ENCODE results near the gene HDAC4.
A peak's percentile ranks its signal among the peaks of the same experiment; 100 is the strongest.

Gene HDAC4

DNA sequence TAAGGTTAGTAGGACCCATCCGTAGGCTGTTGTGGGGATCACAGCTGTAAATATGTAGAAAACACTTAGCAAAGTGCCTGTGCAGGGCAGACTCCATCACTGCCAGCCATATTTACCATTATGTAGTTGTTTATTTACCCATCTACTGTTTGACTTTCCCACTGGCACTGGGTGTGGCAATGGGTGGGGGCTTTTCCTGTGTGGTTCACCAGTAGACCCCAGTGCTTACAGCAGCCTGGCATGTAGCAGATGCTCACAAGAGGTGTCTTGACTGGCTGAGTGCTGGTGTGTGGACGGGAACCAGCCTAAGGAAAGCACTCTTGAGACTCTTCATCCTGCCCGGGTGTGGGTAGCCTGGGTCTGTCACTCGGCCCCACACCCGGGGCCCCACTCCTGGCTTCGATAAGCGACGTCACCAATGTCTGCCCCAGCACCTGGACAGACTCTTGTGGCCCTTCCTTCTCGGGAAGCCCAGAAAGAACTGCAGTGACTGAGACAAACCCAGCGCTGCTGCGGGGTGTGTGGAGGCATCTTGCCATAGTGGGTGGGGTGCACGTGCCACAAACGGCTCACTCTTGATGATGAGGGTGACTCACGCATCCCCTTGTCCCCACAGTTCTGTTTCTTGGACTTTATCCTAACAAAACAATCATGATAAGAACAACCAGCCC is 78.3 kb downstream of the HDAC4 start:
- DNase-seq: peak; percentile 55

DNA sequence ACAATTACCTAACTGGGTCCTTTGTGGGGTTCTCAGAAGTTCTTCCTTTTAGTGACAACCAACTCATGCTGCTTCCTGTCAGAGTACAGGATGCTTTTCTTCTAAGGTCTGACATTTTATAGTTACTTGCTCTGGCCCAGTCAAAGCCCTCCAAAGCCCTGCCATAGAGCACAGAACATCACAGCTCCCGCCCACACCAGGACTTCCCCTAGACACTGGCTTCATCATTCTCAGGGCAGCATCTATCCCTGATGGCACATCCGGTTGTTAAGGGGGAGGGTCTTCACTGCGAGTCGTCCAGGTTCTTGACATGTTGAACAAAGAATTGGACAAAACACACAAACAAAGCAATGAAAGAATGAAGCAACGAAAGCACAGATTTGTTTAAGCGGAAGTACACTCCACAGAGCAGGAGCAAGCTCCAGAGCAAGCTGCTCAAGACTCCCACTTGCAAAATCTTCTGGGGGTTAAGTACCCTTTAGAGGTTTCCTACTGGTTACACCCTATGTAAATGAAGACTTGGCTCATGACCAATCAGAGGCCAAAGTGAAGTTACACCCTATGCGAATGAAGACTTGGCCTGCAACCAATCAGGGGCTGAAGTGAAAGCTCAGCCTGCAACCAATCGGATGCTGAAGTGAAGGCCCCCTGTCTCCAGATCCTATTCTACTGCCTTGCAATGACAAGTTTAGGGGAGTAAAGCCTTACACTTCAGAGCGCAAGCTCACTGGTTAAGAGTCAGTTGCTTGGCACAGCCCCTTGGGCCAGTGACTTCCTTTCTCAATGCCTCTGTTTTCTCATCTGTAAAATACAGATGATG is 79.0 kb downstream of the HDAC4 start:
- no peak for DNase-seq

DNA sequence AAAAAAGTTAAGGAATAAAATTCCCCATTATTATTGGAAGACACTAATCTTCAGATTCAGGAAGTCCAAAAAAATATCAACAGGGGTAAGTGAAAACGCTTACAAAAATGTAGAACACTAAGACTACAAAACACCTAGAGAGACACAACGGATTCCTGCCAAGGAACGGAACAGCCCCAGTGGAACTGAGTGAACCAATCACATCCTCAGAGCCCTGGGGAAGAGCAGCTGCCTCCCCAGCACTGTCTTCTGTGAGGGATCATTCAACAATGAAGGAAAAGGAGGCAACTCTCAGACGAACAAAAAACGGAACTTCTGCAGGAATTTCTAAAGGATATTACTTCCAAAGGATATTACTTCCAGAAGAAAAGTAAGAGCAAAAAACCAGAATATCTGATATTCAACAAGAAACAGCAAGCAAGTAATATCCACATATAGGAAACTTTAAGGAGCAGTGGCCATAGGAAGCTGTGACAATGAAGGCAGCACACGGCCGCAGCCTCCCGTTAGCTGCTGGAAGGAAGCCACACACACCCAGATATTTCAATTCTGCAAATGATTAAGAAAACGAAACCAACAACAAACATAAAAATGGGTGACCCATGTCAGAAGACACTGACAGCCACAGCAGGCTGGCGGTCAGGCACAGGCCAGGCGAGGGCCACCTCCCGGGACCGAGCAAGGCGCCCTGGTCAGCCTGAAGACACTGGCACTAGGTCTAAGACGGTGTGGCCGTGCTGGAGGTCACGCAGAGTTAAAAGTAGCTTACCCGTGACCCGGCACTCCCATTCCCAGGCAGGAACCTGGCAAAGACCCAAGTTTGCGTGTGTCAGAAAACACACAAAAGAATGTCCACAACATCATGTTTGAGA is 81.8 kb downstream of the HDAC4 start:
- peak; percentile 48 for DNase-seq

DNA sequence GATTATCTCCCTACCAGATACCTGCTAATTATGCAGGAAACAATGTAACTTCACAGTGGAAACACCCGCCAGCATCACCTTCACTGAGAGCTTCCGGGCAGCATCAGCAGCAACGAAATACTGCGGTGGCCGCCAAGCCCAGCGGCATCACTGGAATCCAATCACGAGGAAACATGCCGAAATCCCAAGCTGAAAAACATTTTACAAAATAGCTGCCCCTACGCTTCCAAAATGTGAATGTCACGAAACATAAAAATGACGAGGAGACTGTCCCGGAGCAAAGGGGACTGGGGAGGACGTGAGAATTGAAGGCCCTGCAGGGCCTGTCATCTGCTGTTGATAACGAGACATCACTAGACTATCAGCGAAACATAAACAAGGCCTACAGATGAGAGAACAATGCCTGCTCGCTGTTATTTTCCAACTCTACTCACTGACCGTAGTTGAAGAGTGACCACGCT is 82.6 kb downstream of the HDAC4 start:
- no peak for DNase-seq

DNA sequence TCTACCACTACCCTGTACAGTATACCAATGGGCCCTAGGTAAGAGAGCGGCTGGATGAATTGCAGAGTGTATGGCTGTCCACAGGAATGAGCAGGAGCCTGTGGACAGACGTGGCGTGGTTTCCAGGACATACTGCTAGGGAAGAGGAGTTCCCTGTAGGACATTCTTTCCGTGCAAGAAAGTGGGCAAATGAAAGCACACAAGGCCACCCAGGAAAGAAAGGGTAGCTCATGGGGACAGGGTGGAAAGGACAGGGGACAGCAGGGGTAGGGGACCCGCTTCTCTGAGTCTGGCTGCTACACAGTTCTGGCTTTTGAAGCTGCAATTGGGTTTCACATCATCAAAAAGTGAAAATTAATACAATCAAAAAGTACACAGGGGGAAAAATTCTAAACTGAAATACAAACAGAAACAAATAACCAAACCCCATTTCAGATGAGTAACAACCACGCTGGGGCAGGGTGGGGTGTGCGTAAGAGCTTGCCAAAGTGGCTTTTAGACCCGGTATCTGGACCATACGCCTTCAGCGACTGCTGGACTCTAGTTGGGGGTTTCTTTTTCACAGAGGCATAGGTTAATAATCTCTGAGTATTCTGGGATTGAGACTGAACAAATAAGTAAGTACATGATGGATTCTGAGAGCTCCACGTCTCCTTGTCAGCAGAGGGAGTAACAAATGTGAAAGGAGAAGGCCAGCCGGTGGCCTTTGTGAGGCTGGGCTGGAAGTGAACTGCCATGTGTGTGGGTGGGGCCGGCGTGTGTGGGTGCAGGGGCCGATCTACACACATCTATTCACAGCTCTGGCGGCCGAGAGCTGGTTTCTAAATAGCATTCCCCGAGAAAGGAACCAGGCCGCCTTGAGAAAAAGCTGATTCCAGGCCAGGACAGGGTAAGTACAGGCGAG is 84.0 kb downstream of the HDAC4 start:
- no peak for DNase-seq

DNA sequence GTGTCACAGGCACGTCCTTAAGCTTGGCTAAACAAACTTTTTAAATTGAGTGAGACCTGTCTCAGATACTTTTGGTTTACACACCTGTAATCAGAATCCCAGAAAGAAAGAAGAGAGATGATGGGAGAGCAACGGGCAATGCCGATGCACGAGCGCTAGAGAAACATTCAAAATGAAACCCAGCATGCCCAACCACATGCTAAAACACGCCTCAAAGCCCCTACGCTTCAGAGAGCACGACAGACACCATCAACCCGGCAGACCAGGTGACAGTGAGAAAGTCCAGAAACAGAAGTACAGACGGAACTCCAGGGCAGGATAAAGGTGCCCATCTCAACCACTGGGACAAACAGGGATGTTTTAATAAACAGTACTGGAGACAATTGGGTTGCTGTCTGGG is 85.5 kb downstream of the HDAC4 start:
- DNase-seq: no peak

DNA sequence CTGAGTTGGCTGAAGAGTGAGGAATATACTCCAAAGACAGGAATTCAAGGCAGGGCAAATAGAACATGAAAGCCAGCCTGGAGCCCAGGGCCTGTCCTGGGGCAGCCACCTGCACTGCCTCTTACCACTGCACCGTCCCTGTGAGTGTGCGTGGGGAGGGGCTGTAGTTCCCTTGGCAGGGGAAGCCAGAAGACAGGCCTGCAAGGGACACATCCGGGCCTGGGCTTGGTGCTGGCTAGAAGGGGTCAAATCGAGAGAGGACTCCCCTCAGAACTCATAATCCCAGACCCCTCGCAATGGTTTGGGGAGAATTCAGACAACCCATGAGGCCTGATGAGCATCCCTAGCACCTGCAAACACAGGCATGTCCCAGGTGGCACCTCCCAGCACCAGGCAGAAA is 87.0 kb downstream of the HDAC4 start:
- no peak for DNase-seq

DNA sequence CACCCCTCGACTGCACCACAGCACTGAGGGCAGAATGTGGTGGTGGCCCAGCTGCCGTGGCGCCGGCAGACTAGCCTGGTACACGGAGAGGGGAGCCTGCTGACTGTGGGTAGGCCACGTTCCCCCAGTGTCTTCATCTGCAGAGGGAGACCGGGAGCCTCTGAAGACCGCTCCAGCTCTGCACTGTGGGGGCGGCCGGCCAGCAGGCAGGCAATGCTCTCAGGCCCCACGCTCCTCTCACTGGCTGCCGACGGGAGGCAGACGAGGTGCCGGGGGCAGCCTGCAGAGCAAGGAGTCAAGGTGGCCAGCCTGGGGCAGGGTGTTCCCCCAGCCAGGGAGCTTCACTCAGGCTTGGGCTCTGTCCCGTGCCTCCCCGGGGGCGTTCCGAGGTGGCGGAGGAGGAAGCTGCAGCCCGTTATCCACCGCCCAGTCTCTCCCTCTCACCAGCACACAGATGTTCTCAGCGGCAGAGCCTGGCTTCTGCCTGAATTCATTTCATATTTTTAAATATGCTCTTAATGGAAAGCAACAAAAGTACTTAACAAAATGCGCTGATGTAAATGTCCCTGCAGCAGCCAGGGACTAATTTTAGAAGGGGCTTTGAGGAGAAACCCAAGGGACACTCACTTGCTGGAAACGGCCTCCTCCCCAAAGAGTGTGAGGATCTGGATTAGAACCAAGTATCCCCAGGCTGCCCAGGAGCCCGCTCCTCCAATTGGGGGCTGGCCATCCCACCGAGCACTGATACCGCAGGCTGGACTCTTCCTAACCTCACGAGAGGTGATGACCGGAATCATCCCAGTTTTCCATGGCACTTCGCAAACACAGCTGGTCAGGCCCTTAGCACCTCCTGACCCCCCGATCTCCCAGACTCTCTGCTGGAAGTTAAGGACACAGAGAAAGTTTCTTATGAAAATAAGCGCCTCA is 87.8 kb downstream of the HDAC4 start:
- DNase-seq: no peak

DNA sequence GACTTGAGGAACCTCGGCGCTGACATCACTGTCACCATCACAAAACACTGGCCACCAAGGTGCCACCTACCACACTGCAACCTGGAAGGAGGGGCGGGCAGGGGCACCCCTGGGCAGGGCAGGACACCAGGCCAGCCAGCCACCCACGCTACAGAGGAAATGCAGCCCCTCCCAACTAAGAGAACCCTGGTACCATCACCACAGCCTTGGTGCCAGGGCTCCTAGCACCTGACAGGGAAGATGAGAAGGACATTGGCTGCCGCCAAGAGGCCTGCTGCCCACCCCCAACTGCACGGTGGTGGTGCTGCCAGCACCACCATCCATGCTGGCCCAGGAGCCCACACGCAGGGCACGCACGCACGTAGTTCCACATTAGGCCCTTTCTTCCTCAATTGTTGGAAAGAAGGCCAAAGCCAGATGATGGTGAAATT is 88.7 kb downstream of the HDAC4 start:
- no peak for DNase-seq

DNA sequence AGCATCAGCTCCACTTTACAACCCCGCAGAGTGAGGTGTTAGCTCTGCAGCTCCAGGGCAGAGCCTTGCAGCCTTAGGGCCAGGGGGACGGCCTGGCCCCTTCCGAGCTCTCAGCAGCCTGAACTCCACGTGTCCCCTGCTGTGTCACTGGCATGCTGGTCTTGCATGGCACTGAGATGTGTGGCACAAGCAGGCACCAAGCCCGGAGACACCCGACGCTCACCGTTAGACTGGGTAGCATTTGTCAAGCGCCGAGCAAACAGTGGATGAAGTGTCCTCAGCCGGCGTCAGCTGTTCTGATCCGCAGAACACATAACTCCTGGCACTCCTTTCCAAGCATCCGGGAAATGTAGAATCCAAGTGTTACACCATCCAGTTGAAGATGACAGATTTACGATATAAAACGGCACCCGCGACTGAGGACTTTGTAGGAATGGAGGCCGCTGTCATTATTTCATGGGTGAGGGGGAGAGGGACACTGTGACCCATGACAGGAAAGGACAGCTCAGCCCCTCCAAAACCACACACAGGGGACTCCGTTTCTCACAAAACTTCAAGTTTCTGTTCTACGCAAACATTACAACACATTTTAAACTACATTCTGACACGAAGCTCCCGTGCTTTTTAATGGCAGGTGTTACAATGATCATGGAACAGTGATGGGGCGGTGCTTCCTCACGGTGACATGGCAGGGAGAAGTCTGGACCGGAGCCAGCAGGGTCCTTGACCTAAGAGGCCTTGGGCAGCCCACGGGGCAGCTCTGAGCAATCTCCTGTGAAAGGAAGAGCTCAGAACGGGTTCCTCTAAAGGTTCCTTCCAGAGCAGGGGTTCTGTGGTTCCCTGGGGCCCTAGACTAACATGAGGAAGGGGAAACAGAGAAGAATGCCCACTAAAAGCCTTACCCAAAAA is 89.4 kb downstream of the HDAC4 start:
- no peak for DNase-seq

DNA sequence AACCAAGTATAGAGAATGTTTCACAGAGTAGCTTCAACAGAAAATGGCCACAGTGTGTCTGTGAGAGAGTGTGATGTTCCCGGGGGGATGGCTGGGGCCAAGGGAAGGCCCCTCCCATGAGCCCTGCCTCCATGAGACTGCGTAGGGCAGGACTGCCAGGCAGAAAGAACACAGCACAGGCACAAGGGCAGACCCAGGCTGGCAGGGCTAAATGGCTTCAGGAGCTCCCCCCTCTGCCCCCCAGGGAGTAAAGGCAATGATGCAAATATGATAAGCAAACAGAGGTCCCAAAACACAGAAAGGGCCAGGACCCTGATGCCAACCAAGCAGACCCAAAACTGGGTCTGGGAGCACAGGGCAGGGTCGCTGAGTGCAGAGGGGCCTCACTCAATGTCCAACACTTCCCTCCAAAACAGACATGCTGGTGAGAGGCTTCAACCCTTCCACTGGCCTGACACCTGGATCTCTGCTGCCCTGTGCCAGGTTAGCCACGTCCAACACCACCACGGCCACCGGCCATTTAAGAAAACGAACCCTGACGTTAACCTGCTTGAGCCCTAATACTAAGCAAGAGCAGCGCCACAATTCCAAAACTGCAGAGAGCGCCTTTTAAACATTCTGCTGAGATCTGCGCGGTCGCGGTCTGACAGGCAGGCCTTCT is 90.3 kb downstream of the HDAC4 start:
- DNase-seq: no peak

DNA sequence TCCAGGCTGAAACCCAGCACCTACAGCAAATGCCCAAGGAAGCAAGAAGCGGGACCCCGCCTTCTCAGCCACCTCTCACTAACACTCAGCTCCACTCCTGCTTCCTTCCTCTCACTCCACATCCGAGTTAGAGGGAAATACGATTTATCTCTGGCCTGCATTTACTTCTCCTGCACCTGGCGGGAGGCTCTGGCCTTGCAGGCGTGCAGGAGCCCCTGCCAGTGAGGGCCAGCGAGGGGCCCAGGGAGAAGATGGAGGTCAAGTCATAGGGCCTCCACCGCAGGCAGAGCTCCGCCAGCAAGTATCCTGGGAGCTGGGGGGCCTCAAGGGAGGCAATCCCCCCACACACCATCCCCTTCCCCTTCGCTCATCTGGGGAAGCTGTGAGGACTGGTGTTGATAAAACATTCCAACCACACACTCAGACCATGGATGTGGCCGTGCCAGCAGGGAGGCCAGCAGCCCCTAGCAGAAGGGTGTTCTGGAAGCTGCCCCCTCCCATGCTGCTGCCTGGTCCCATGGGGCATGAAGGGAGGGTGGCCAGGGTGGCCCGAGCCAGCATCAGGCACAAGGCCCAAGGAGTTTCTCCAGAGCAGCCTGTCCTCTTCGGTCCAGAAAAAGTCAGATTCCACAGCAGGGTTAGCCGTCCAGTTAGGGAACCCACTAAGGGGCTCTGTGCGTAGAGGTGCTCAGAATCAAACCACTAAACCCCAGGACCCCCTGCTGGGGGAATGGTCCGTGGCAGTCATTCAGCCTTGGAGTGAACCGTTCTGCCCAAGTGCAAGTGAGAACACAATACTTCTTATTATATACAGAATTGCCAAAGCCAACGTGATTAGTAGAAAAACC is 91.2 kb downstream of the HDAC4 start:
- no peak for DNase-seq

DNA sequence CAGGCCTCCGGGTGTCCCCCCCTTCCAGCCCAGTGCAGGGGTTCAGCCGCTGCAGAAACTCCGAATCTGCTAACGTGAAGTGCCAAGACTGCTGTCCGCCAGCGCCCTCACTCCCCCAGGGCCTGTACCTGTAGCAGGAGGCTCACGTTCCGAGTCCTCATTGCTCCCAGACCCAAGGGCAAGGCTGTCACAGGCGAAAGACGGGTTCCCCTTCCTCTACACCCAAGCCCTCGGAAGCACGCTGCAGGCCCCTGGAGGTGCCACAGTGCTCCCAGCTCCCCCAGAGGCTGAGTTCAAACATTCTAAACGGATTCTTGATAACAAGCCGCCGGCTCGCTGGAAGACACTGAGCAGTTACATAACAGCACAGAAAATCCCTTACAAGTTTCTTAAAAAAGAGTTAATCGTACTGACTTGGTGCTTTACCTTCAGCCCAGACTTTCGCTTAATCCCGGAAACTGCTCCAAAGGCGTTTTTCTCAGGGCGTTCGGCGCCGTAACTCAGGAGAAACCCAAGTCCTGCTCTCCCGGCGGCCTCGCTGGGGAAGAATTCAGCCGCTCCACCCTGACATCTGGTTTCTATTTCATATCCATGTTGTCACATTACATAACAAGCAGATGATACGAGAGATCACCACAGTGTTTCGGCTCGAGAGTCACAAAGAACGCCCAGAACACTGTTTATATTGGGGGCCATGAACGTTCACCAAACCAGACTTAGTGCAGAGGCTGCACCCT is 92.0 kb downstream of the HDAC4 start:
- DNase-seq: peak; percentile 78

DNA sequence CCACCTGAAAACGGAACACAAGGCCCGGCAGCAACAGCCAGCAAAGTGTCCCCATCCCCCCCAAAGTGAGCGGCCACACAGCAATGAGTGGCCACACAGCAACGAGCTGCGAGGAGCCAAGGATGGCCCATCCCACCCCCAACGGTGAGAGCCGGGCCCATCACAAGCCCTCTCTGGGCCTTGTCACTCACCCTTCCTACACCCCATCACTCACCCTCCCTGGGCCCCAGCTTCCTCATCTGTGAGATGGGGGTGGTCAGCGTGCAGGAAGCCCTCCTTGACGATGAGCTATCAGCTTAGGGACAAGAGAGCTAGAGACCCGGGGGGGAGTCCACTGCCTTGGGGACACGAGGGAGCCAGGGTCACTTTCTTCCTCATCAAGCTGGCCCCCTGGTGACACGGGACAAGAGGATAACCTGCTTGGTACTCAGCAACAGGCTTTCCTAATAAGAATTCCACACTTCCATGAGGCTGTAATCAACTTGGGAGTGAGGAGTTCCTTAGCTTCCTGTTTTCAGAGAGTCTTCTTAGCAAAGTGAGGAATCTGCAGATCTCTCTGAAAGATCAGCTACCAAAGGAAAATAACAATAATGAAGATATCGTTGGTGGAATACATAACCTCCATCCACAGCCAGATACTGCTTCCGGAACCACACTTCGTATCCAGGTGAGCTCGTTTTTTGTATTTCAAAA is 92.8 kb downstream of the HDAC4 start:
- DNase-seq: no peak

DNA sequence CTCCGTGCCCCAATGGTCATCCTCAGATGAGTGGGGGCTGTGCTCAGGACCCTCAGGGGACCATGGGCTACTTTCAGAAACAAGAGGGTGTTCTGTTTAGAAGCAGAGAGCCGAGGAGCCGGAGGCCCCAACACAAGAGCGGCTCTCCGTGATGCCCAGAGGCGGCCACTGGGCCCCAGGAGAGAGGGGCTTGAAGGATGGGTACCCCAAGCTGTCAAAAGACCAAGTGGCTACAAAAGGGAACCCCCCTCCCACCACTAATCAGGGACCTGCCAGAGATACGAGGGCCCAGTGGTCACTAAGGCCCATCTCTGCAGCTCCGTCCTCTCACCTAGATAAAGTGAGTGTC is 93.6 kb downstream of the HDAC4 start:
- no peak for DNase-seq

DNA sequence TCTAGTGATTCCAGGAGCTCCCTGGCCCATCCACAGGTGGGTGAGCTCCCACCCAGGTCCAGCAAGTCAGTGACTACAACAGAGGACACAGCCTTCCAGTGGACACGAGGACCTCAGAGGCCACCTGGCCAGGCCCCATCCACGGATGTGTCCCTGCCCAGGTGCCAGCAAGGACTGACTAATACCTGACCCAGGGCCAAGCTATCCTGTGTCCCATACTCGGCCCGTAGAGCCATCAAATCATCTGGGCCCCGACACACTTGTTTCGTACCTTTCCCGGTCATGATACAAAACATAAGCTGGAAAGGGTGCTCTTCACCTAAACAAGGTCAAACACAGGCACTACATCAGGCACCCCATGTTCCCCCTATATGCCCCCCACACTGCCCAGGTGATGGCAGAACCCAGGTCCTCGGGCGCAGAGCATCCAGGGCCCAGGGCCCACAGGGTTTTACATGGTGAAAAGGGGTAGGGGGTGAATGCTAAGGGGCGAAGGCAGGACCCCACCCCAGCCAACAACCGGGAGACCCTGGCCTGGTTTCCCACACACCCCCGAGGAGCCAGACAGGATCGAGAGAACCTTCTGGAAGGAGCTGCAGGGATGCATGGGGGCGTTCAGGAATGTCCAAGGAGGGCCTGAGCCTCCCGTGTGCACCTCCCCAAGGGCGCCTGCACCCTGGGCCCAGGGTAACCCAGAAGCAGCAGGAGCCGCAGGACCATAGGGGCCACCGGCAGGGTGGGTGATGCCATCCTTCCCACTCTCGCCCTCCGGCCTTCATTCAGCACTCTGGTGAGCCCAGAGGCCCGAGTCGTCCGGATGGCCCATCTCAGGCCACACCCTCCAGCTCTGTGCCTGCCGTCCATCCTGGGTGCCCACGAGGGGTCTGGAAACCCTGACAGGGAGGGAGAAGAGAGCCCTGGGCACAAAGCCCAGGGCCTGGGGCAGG is 94.3 kb downstream of the HDAC4 start:
- DNase-seq: no peak

Measured in fibroblast of skin of back (primary cell).